Posterior vena cava (tissue), 2 donors: ENCODE results near the gene CRACR2A. TPM values are rescaled to one million over a fixed set of nuclear protein-coding genes. Genes with fewer than 3 reads are reported as not detected.

Source experiments
- DNase-seq: peaks from one replicate; pipeline ENCODE4 v3.0.0-alpha.2; 2020; ENCODE audit warnings: low spot score
- intact Hi-C, 2 donors: fragments of 100-400 bp; cut with DNase I; formaldehyde crosslinking; loops; one replicate each; pipeline versions ENCODE4 v1.14.1 to v1.14.2; 2022 to 2023
- total RNA-seq, 2 donors: library from RNA; stranded (reverse); fragmentation: NEBNext Ultra II Directional; extraction: Animal tissue kit (Norgen Biotek cat#: 25700); gene quantifications; one replicate each; pipeline ENCODE4 v1.2.1, GENCODE V29; 2021
- donor health status: DM: yes; HTN: yes; CAD: no.
- donor health status: DM: yes; HTN: yes; CAD: no.

CRACR2A gene
- total RNA-seq, 2 donors from 2014 or later: 3.7 to 5.1 TPM

GRCh38 chr12:3668479-3669165 is 84.3 kb downstream of the CRACR2A start:
- no peak for DNase-seq
- intact Hi-C loops: no loop called here

- intact Hi-C loops: no loop called here
- DNase-seq: no peak
Observed at GRCh38 chr12:3667485-3667884, 85.4 kb downstream of the CRACR2A start.

- intact Hi-C loops: no loop called here
- no peak for DNase-seq
Observed at GRCh38 chr12:3666441-3666840, 86.5 kb downstream of the CRACR2A start.

GRCh38 chr12:3662521-3662921 is 90.4 kb downstream of the CRACR2A start:
- intact Hi-C loops: no loop called here
- no peak for DNase-seq

- no peak for DNase-seq
- intact Hi-C loops: no loop called here
Observed at GRCh38 chr12:3661028-3661427, 91.9 kb downstream of the CRACR2A start.

GRCh38 chr12:3658327-3659163 is 94.4 kb downstream of the CRACR2A start:
- intact Hi-C loops: loop anchor here in 1 of 2 donors (10.0 kb wide), 1 partner anchor 96 kb away; the partner anchor contains the start of gene CRACR2A
- no peak for DNase-seq

- DNase-seq: no peak
Observed at GRCh38 chr12:3656946-3657622, 95.8 kb downstream of the CRACR2A start.

GRCh38 chr12:3655328-3655900 is 97.5 kb downstream of the CRACR2A start:
- intact Hi-C loops: loop anchor here in 1 of 2 donors (10.0 kb wide), 1 partner anchor 99 kb away; the partner anchor contains the start of gene CRACR2A
- no peak for DNase-seq

More at GRCh38 chr12:3656946-3657622, 95.8 kb downstream of the CRACR2A start:
- intact Hi-C loops: loop anchor here in 1 of 2 donors (10.0 kb wide), 1 partner anchor 98 kb away; the partner anchor contains the start of gene CRACR2A

- intact Hi-C loops: loop anchor here in 1 of 2 donors (10.0 kb wide), 1 partner anchor 103 kb away; the partner anchor contains the start of gene CRACR2A
- peak; percentile 58 for DNase-seq
Observed at GRCh38 chr12:3651585-3652424, 101.1 kb downstream of the CRACR2A start.

- intact Hi-C loops: no loop called here
- DNase-seq: no peak
Observed at GRCh38 chr12:3647504-3647903, 105.4 kb downstream of the CRACR2A start.

- intact Hi-C loops: no loop called here
- DNase-seq: no peak
Observed at GRCh38 chr12:3646561-3647241, 106.2 kb downstream of the CRACR2A start.

GRCh38 chr12:3645091-3645490 is 107.8 kb downstream of the CRACR2A start:
- intact Hi-C loops: no loop called here
- DNase-seq: no peak

GRCh38 chr12:3644104-3644503 is 108.8 kb downstream of the CRACR2A start:
- intact Hi-C loops: loop anchor here in 1 of 2 donors (5.0 kb wide), 1 partner anchor 1308 kb away; no protein-coding TSS in a partner anchor
- no peak for DNase-seq

- intact Hi-C loops: loop anchor here in 1 of 2 donors (5.0 kb wide), 1 partner anchor 1311 kb away; no protein-coding TSS in a partner anchor
- DNase-seq: peak; percentile 78
Observed at GRCh38 chr12:3641428-3642018, 111.4 kb downstream of the CRACR2A start.

- DNase-seq: peak; percentile 8
- intact Hi-C loops: no loop called here
Observed at GRCh38 chr12:3636328-3636727, 116.6 kb downstream of the CRACR2A start.

- intact Hi-C loops: no loop called here
- DNase-seq: peak; percentile 18
Observed at GRCh38 chr12:3634348-3634747, 118.6 kb downstream of the CRACR2A start.

GRCh38 chr12:3633396-3633795 is 119.5 kb downstream of the CRACR2A start:
- intact Hi-C loops: no loop called here
- DNase-seq: peak; percentile 67
